ENCODE results near the gene HDAC4.

GRCh38 chr2:239312081-239312511, 88.7 kb downstream of the HDAC4 start:
- TF ChIP-seq, protein P1, sequence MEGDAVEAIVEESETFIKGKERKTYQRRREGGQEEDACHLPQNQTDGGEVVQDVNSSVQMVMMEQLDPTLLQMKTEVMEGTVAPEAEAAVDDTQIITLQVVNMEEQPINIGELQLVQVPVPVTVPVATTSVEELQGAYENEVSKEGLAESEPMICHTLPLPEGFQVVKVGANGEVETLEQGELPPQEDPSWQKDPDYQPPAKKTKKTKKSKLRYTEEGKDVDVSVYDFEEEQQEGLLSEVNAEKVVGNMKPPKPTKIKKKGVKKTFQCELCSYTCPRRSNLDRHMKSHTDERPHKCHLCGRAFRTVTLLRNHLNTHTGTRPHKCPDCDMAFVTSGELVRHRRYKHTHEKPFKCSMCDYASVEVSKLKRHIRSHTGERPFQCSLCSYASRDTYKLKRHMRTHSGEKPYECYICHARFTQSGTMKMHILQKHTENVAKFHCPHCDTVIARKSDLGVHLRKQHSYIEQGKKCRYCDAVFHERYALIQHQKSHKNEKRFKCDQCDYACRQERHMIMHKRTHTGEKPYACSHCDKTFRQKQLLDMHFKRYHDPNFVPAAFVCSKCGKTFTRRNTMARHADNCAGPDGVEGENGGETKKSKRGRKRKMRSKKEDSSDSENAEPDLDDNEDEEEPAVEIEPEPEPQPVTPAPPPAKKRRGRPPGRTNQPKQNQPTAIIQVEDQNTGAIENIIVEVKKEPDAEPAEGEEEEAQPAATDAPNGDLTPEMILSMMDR (conservative IDR thresholded peaks at IDR 0.05; ENCODE audit: low read length): no peak
- no peak for TF ChIP-seq EZH2phosphoT487 (IDR thresholded peaks at IDR 0.05; ENCODE audit: borderline replicate concordance)

Measured in Loucy (cell line).